HepG2 (cell line): ENCODE data around the gene IP6K3. TPM values are rescaled to one million over a fixed set of nuclear protein-coding genes. Genes with fewer than 3 reads are reported as not detected.
A peak's percentile ranks its signal among the peaks of the same experiment; 100 is the strongest.

ENCODE experiments used
- CBX5 ChIP-seq: sonication (generic); formaldehyde crosslinking; IDR thresholded peaks from 2 replicates; pipeline ENCODE4 v1.4.0; 2020; ENCODE audit warnings: missing genetic modification reagents, borderline replicate concordance
- EEA1 ChIP-seq: sonication (generic); formaldehyde crosslinking; IDR thresholded peaks from 2 replicates; pipeline ENCODE4 v1.5.1; 2020; ENCODE audit warnings: mild to moderate bottlenecking, missing genetic modification reagents, borderline replicate concordance
- FOXK1 ChIP-seq: sonication (generic); formaldehyde crosslinking; IDR thresholded peaks from 2 replicates; pipeline ENCODE4 v1.4.0; 2020; ENCODE audit warnings: low read depth, missing genetic modification reagents, borderline replicate concordance
- HDAC6 ChIP-seq: fragments of 200-600 bp; sonication (generic); IDR thresholded peaks from 2 replicates; pipeline ENCODE4 v1.7.0; 2017; ENCODE audit warnings: mild to moderate bottlenecking, antibody characterized with exemption, low read length, low read depth
- KIAA2018 ChIP-seq: sonication (generic); formaldehyde crosslinking; IDR thresholded peaks from 2 replicates; pipeline ENCODE4 v1.5.0; 2020; ENCODE audit warnings: mild to moderate bottlenecking, missing genetic modification reagents, borderline replicate concordance
- MAZ ChIP-seq, 2 experiments: sonication (generic) in 1 of 2; formaldehyde crosslinking in 1 of 2; IDR thresholded peaks; 2 replicates each; pipeline versions ENCODE4 v1.5.0 to v1.6.1; 2012 to 2020; ENCODE audit warnings: low read depth in 2 of 2, mild to moderate bottlenecking in 2 of 2, borderline replicate concordance in 1 of 2, improper control_type of control experiment in 1 of 2, low read length in 1 of 2, missing genetic modification reagents in 1 of 2, moderate library complexity in 1 of 2
- PCBP2 ChIP-seq: fragments of 200-400 bp; formaldehyde crosslinking; optimal IDR thresholded peaks from 2 replicates; pipeline ENCODE3; 2018; ENCODE audit warnings: low read length, low read depth; ENCODE audit not compliant: poor library complexity, severe bottlenecking
- RORA ChIP-seq: sonication (generic); formaldehyde crosslinking; IDR thresholded peaks from 2 replicates; pipeline ENCODE4 v1.5.0; 2020; ENCODE audit warnings: mild to moderate bottlenecking, missing genetic modification reagents, moderate library complexity
- SKI ChIP-seq: fragments of 450-650 bp; IDR thresholded peaks from one replicate; pipeline ENCODE4 v1.6.1; 2018; ENCODE audit warnings: mild to moderate bottlenecking; ENCODE audit not compliant: partially characterized antibody
- SMC3 ChIP-seq: IDR thresholded peaks from 2 replicates; pipeline ENCODE4 v1.6.1; 2011; ENCODE audit warnings: low read length, improper control_type of control experiment
- STAG1 ChIP-seq: sonication (generic); formaldehyde crosslinking; IDR thresholded peaks from 2 replicates; pipeline ENCODE4 v1.4.0; 2020; ENCODE audit warnings: missing genetic modification reagents
- ZBTB10 ChIP-seq: sonication (generic); formaldehyde crosslinking; IDR thresholded peaks from 2 replicates; pipeline ENCODE4 v1.4.0; 2020; ENCODE audit warnings: missing genetic modification reagents, borderline replicate concordance
- ZNF432 ChIP-seq: sonication (generic); formaldehyde crosslinking; IDR thresholded peaks from 2 replicates; pipeline ENCODE4 v1.5.0; 2020; ENCODE audit warnings: missing genetic modification reagents, mild to moderate bottlenecking, borderline replicate concordance
- polyA plus RNA-seq, 8 experiments: library from polyadenylated mRNA; depleted of rRNA in 3 of 8; stranded (reverse) in 7 of 8; unstranded in 1 of 8; fragments of >200 nt; fragmentation: Illumina TruSeq in 4 of 8; extraction: Trizol in 4 of 8; gene quantifications; 2 replicates each; pipeline versions ENCODE4 v1.2.1 to v1.2.3, GENCODE V29; 2011 to 2016; ENCODE audit warnings: low read depth in 4 of 8, missing spikeins in 1 of 8, mixed read lengths in 1 of 8; ENCODE audit not compliant: insufficient read depth in 1 of 8
- total RNA-seq, 5 experiments: library from RNA; depleted of rRNA; stranded (reverse); fragments of >200 nt; fragmentation: Illumina TruSeq; extraction: Trizol; gene quantifications; 2 replicates each; pipeline ENCODE4 v1.2.3, GENCODE V29; 2016; ENCODE audit warnings: low read depth in 1 of 5
- TF ChIP-seq, protein P1 (sequence below): sonication (generic); formaldehyde crosslinking; IDR thresholded peaks from 2 replicates; pipeline ENCODE4 v1.5.0; 2020; ENCODE audit warnings: mild to moderate bottlenecking, missing genetic modification reagents

The IP6K3 gene
- total and polyA plus RNA-seq, 2 of the 13 experiments (the other 11 are each of a cell fraction or from before 2014, with no cell fraction given), result 0.11 to 0.18 TPM

GRCh38 chr6:33787954-33788693 is 41.4 kb upstream of the IP6K3 start (continued):
- TF ChIP-seq, protein P1, sequence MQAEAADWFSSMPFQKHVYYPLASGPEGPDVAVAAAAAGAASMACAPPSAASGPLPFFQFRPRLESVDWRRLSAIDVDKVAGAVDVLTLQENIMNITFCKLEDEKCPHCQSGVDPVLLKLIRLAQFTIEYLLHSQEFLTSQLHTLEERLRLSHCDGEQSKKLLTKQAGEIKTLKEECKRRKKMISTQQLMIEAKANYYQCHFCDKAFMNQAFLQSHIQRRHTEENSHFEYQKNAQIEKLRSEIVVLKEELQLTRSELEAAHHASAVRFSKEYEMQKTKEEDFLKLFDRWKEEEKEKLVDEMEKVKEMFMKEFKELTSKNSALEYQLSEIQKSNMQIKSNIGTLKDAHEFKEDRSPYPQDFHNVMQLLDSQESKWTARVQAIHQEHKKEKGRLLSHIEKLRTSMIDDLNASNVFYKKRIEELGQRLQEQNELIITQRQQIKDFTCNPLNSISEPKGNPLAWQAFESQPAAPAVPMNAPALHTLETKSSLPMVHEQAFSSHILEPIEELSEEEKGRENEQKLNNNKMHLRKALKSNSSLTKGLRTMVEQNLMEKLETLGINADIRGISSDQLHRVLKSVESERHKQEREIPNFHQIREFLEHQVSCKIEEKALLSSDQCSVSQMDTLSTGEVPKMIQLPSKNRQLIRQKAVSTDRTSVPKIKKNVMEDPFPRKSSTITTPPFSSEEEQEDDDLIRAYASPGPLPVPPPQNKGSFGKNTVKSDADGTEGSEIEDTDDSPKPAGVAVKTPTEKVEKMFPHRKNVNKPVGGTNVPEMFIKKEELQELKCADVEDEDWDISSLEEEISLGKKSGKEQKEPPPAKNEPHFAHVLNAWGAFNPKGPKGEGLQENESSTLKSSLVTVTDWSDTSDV (CRISPR knock-in tag), result no peak
- no peak for TF ChIP-seq KIAA2018 (CRISPR knock-in tag)
- peak; percentile 75; the same call in 1 of the 2 replicates for TF ChIP-seq MAZ (IDR thresholded peaks at IDR 0.05; ENCODE audit: borderline replicate concordance, low read depth, low read length)
- no peak for TF ChIP-seq MAZ (CRISPR knock-in tag; IDR thresholded peaks at IDR 0.05; ENCODE audit: low read depth)
- peak; percentile 55; the same call in 1 of the 2 replicates for TF ChIP-seq FOXK1 (CRISPR knock-in tag)
- peak; percentile 40; the same call in 1 of the 2 replicates for TF ChIP-seq CBX5 (CRISPR knock-in tag)
- TF ChIP-seq PCBP2, result no peak
- peak; percentile 5 for TF ChIP-seq SKI
- TF ChIP-seq ZNF432 (CRISPR knock-in tag), result no peak
- no peak; the same call in none of the 2 replicates for TF ChIP-seq EEA1 (CRISPR knock-in tag)
- TF ChIP-seq SMC3, result no peak
- TF ChIP-seq RORA (CRISPR knock-in tag), result no peak
- TF ChIP-seq ZBTB10, result 0 out of 2 replicates have a peak, but pooled peaks have one; percentile 16
- TF ChIP-seq HDAC6, result no peak
- no peak; the same call in 1 of the 2 replicates for TF ChIP-seq STAG1
